ENCODE measurements around the gene AZIN2. TPM values are rescaled to one million over a fixed set of nuclear protein-coding genes. Genes with fewer than 3 reads are reported as not detected.

Gene AZIN2
- total and polyA plus RNA-seq, 4 donors: 0.68 to 2.6 (median 0.74) TPM

- H3K4me3 ChIP-seq (ENCODE audit: low read depth in 1 of 3, low read length in 3 of 3): no peak overlapping the region
- 94% methylated on average over 2 of the region's 2 CpGs for WGBS
- no peaks in the 10 kb centered on the region for H3K36me3 ChIP-seq (ENCODE audit: control insufficient read depth in 4 of 4, insufficient read depth in 3 of 4, low read depth in 1 of 4, low read length in 3 of 4)
- no peak overlapping the region for H3K9ac ChIP-seq (ENCODE audit: low read depth in 1 of 2, low read length in 2 of 2)
- no peak for DNase-seq (ENCODE audit: low spot score)
- peaks cover 0 to 11% (median 2%) of the 10 kb centered on the region in 4 donors for H3K4me1 ChIP-seq (ENCODE audit: control insufficient read depth in 4 of 4, insufficient read depth in 4 of 4, low read length in 3 of 4)
- no peaks in the 10 kb centered on the region for H3K27me3 ChIP-seq (ENCODE audit: control insufficient read depth in 4 of 4, insufficient read depth in 4 of 4, low read length in 3 of 4)
- H3K27ac ChIP-seq (ENCODE audit: low read depth in 1 of 2, low read length in 2 of 2): no peak overlapping the region
- H3K9me3 ChIP-seq (ENCODE audit: control insufficient read depth in 4 of 4, low read length in 3 of 4): no peaks in the 10 kb centered on the region
- TF ChIP-seq FOXA2 (IDR thresholded peaks at IDR 0.05) (no peak), YY1 (IDR thresholded peaks at IDR 0.05) (no peak), MAX (IDR thresholded peaks at IDR 0.05) (no peak), JUND (IDR thresholded peaks at IDR 0.05) (no peak), CTCF (IDR thresholded peaks at IDR 0.05; ENCODE audit: low read depth, low read length, missing input control) (no peak)
Measured at GRCh38 chr1:33047290-33047689, 33.7 kb upstream of the AZIN2 start.

GRCh38 chr1:33047839-33048305 is 33.1 kb upstream of the AZIN2 start:
- no peak overlapping the region for H3K9ac ChIP-seq (ENCODE audit: low read depth in 1 of 2, low read length in 2 of 2)
- no peaks in the 10 kb centered on the region for H3K9me3 ChIP-seq (ENCODE audit: control insufficient read depth in 4 of 4, low read length in 3 of 4)
- no peak for TF ChIP-seq HNF4A (conservative IDR thresholded peaks at IDR 0.05)
- TF ChIP-seq SP1 (IDR thresholded peaks at IDR 0.05): no peak
- no peak for TF ChIP-seq RXRA (IDR thresholded peaks at IDR 0.05)
- TF ChIP-seq YY1 (IDR thresholded peaks at IDR 0.05): no peak
- no peak for TF ChIP-seq JUND (IDR thresholded peaks at IDR 0.05)
- TF ChIP-seq EGR1 (IDR thresholded peaks at IDR 0.05; ENCODE audit: low read depth in 2 of 2): no peak
- no peak for TF ChIP-seq TAF1 (conservative IDR thresholded peaks at IDR 0.05)
- TF ChIP-seq NR2F2 (IDR thresholded peaks at IDR 0.05): no peak
- TF ChIP-seq ZBTB33 (IDR thresholded peaks at IDR 0.05): no peak
- no peak for TF ChIP-seq HNF4G (IDR thresholded peaks at IDR 0.05)
- no peak for TF ChIP-seq GABPA (IDR thresholded peaks at IDR 0.05 in 1 of 2, conservative IDR thresholded peaks at IDR 0.05 in 1 of 2)
- no peak for TF ChIP-seq REST (IDR thresholded peaks at IDR 0.05)
- no peak for TF ChIP-seq FOXA1 (IDR thresholded peaks at IDR 0.05)
- 69% methylated on average over 2 of the region's 2 CpGs for WGBS
- H3K4me3 ChIP-seq (ENCODE audit: low read depth in 1 of 3, low read length in 3 of 3): no peak overlapping the region
- no peak overlapping the region for H3K27ac ChIP-seq (ENCODE audit: low read depth in 1 of 2, low read length in 2 of 2)
- no peaks in the 10 kb centered on the region for H3K36me3 ChIP-seq (ENCODE audit: control insufficient read depth in 4 of 4, insufficient read depth in 3 of 4, low read depth in 1 of 4, low read length in 3 of 4)
- no peaks in the 10 kb centered on the region for H3K27me3 ChIP-seq (ENCODE audit: control insufficient read depth in 4 of 4, insufficient read depth in 4 of 4, low read length in 3 of 4)
- no peak for DNase-seq (ENCODE audit: low spot score)
- peaks cover 0 to 11% (median 2%) of the 10 kb centered on the region in 4 donors for H3K4me1 ChIP-seq (ENCODE audit: control insufficient read depth in 4 of 4, insufficient read depth in 4 of 4, low read length in 3 of 4)

Measured in liver (tissue), 9 donors.